GM12878 (cell line): Measurements from ENCODE around the gene DKK3. TPM values are rescaled to one million over a fixed set of nuclear protein-coding genes. Genes with fewer than 3 reads are reported as not detected.

Source experiments
- ATAC-seq: fragments of 200-7000 bp; cut with Tn5 transposase; 3 replicates; pipeline ENCODE4 v1.9.1; 2020; ENCODE audit warnings: mild to moderate bottlenecking, moderate library complexity
- BruUV-seq: library from RNA; stranded (reverse); fragments of 400-500 nt; replicated peaks from 2 replicates; lab custom pipeline; 2021; lab: Mats Ljungman, UMichigan
- CTCF ChIA-PET: fragments of 300-600 bp; sonication (Branson Sonifier 250); formaldehyde crosslinking; extraction: SDS; loops from one replicate; lab custom pipeline; 2021; ENCODE audit warnings: inconsistent platforms; lab: Yijun Ruan, JAX
- POLR2A ChIA-PET: fragments of 350-600 bp; formaldehyde crosslinking; extraction: SDS; loops from one replicate; lab custom pipeline; 2021; ENCODE audit warnings: inconsistent platforms; lab: Charles Lee
- RAD21 ChIA-PET: fragments of 300-600 bp; sonication (Branson Sonifier 250); formaldehyde crosslinking; loops from one replicate; lab custom pipeline; 2023; ENCODE audit warnings: antibody characterized with exemption; ENCODE audit not compliant: unreplicated experiment; lab: Charles Lee
- SMC1A ChIA-PET: fragments of 300-600 bp; sonication (Branson Sonifier 250); formaldehyde crosslinking; loops from one replicate; lab custom pipeline; 2023; ENCODE audit not compliant: unreplicated experiment, uncharacterized antibody; lab: Charles Lee
- DNase-seq: peaks from one replicate; pipeline ENCODE4 v3.0.0-alpha.2; 2011; ENCODE audit warnings: low read depth, low spot score
- FAIRE-seq: peaks from 3 replicates; lab custom pipeline; 2011; peaks lifted over from hg19 to GRCh38; lab: Jason Lieb, UNC
- H2AFZ ChIP-seq: 2 replicates; pipeline ENCODE4 v1.6.0; 2011; ENCODE audit warnings: low read depth, low read length, control low read depth; ENCODE audit not compliant: control insufficient read depth
- H3K27ac ChIP-seq: 2 replicates; pipeline ENCODE4 v1.5.1; 2011; ENCODE audit warnings: control low read depth; ENCODE audit not compliant: control insufficient read depth, insufficient read depth
- H3K27me3 ChIP-seq, 2 experiments: replicated peaks in 1 of 2; 2 replicates each; pipeline versions ENCODE4 v1.6.0 to v1.6.1; 2011; ENCODE audit warnings: low read length in 1 of 2; ENCODE audit not compliant: control insufficient read depth in 2 of 2, insufficient read depth in 2 of 2
- H3K36me3 ChIP-seq, 2 experiments: 2 replicates each; pipeline ENCODE4 v1.5.1; 2011; ENCODE audit warnings: low read length in 1 of 2; ENCODE audit not compliant: control insufficient read depth in 2 of 2, insufficient read depth in 2 of 2
- H3K4me1 ChIP-seq: 2 replicates; pipeline ENCODE4 v1.6.1; 2011; ENCODE audit warnings: mild to moderate bottlenecking, low read length, moderate library complexity, mixed read lengths; ENCODE audit not compliant: control insufficient read depth, insufficient read depth
- H3K4me2 ChIP-seq: 2 replicates; pipeline ENCODE4 v1.6.0; 2011; ENCODE audit warnings: control low read depth; ENCODE audit not compliant: control insufficient read depth, insufficient read depth
- H3K4me3 ChIP-seq: fragments of 200-600 bp; sonication (generic); 2 replicates; pipeline ENCODE4 v1.5.1; 2016
- H3K79me2 ChIP-seq: 2 replicates; pipeline ENCODE4 v1.6.0; 2011; ENCODE audit warnings: low read length; ENCODE audit not compliant: control insufficient read depth, insufficient read depth
- H3K9ac ChIP-seq: 2 replicates; pipeline ENCODE4 v1.8.0; 2011; ENCODE audit warnings: low read length, control low read depth, mixed read lengths; ENCODE audit not compliant: control insufficient read depth, insufficient read depth
- H3K9me3 ChIP-seq: replicated peaks from 3 replicates; pipeline ENCODE4 v1.5.1; 2011; ENCODE audit warnings: mild to moderate bottlenecking, low read length; ENCODE audit not compliant: control insufficient read depth, insufficient read depth
- H4K20me1 ChIP-seq: 2 replicates; pipeline ENCODE4 v1.6.0; 2011; ENCODE audit not compliant: control insufficient read depth, insufficient read depth
- CBX3 ChIP-seq: fragments of 200-600 bp; sonication (generic); IDR thresholded peaks from 2 replicates; pipeline ENCODE4 v1.6.1; 2016; ENCODE audit warnings: low read depth, borderline replicate concordance
- GATAD2B ChIP-seq: fragments of 450-650 bp; conservative IDR thresholded peaks from 2 replicates; pipeline ENCODE4 v1.6.1; 2017; ENCODE audit warnings: low read depth, mild to moderate bottlenecking, moderate library complexity
- IKZF1 ChIP-seq: fragments of 450-650 bp; conservative IDR thresholded peaks from 2 replicates; pipeline ENCODE4 v1.6.1; 2017; ENCODE audit warnings: antibody characterized with exemption, mild to moderate bottlenecking
- IKZF2 ChIP-seq, 2 experiments: fragments of 450-650 bp; IDR thresholded peaks; 2 replicates each; pipeline ENCODE4 v1.6.1; 2017; ENCODE audit warnings: mild to moderate bottlenecking in 2 of 2, moderate library complexity in 2 of 2
- PML ChIP-seq: IDR thresholded peaks from 2 replicates; pipeline ENCODE4 v1.6.1; 2012; ENCODE audit warnings: low read length, inconsistent platforms
- SPI1 ChIP-seq: IDR thresholded peaks from 2 replicates; pipeline ENCODE4 v1.6.1; 2011; ENCODE audit warnings: low read depth, mild to moderate bottlenecking, low read length, moderate library complexity, borderline replicate concordance; ENCODE audit not compliant: insufficient read depth
- SUPT20H ChIP-seq: IDR thresholded peaks from 2 replicates; pipeline ENCODE4 v1.6.1; 2011; ENCODE audit warnings: low read depth, mild to moderate bottlenecking, low read length, moderate library complexity, borderline replicate concordance; ENCODE audit not compliant: control insufficient read depth
- WGBS: methylation state at CpG from one replicate; pipeline ENCODE4 v1.1.6; 2016; ENCODE audit warnings: low lambda C conversion rate; ENCODE audit not compliant: insufficient replicate concordance, insufficient coverage; ENCODE audit errors: missing lambda C conversion rate; 5-methylcytosine and 5-hydroxymethylcytosine counted together
- in situ Hi-C: fragments of 300-500 bp; cut with MboI; formaldehyde crosslinking; loops from 9 replicates; pipeline ENCODE4 v1.14.3; 2018; ENCODE audit warnings: mixed read lengths
- intact Hi-C: fragments of 100-400 bp; cut with micrococcal nuclease; formaldehyde crosslinking; loops from one replicate; pipeline ENCODE4 v1.14.2; 2022; ENCODE audit not compliant: unreplicated experiment
- polyA plus RNA-seq, 11 experiments: library from polyadenylated mRNA; depleted of rRNA in 4 of 11; unstranded in 6 of 11; stranded (reverse) in 5 of 11; fragments of >200 nt; fragmentation: Nextera tagmentation in 4 of 11; fragmentation: Illumina TruSeq in 1 of 11; extraction: Ambion mirVana in 4 of 11; extraction: Trizol in 1 of 11; gene quantifications; 1 replicate in 1 of 11; 2 replicates in 10 of 11; pipeline versions ENCODE4 v1.2.1 to v1.2.3, GENCODE V29; 2011 to 2016; ENCODE audit warnings: inconsistent platforms in 2 of 11, missing spikeins in 2 of 11, low read depth in 1 of 11
- total RNA-seq, 4 experiments: library from RNA; depleted of rRNA in 3 of 4; stranded (reverse); fragments of >200 nt in 3 of 4; fragmentation: Illumina TruSeq in 1 of 4; extraction: Trizol in 1 of 4; gene quantifications; 2 replicates each; pipeline versions ENCODE4 v1.2.1 to v1.2.3, GENCODE V29; 2013 to 2021

The DKK3 gene
- total and polyA plus RNA-seq, 10 of the 15 experiments (the other 5 are each of a cell fraction or from before 2014, with no cell fraction given) = 0.07 to 0.16 (median 0.15) TPM; not detected in 7

- Histone ChIP-seq H3K27ac (no peak overlapping the region), H3K4me1 (no peaks in the 10 kb centered on the region), H3K9ac (no peak overlapping the region), H4K20me1 (no peaks in the 10 kb centered on the region), H3K27me3 (no peaks in the 10 kb centered on the region; a peak in 2 of 4 replicates), H3K36me3 (no peaks in the 10 kb centered on the region), H3K4me3 (no peak overlapping the region), H2AFZ (no peak overlapping the region), H3K79me2 (no peaks in the 10 kb centered on the region), H3K9me3 (no peaks in the 10 kb centered on the region), H3K4me2 (no peak overlapping the region)
- intact Hi-C loops (no loop called here), in situ Hi-C loops (no loop called here)
- CTCF ChIA-PET = interaction anchor here (1.0 kb wide), 1 partner anchor 311 kb away, joined by 3 read pairs; no protein-coding TSS in a partner anchor
- BruUV-seq = no TSS peak
- FAIRE-seq = no peak
- RAD21 ChIA-PET = no interaction called here
- SMC1A ChIA-PET = interaction anchor here (1.2 kb wide), 1 partner anchor 98 kb away, joined by 3 read pairs; no protein-coding TSS in a partner anchor
- no peak for ATAC-seq
- TF ChIP-seq SPI1 = no peak
- POLR2A ChIA-PET = no interaction called here
- 22% methylated on average over 2 of the region's 2 CpGs for WGBS
- no peak for DNase-seq
Observed at GRCh38 chr11:11970556-11970955, 37.9 kb downstream of the DKK3 start.

- intact Hi-C loops = no loop called here
Observed at GRCh38 chr11:11969380-11970215, 38.8 kb downstream of the DKK3 start.

More at GRCh38 chr11:11969380-11970215, 38.8 kb downstream of the DKK3 start:
- Histone ChIP-seq H4K20me1 (no peaks in the 10 kb centered on the region), H3K36me3 (no peaks in the 10 kb centered on the region), H3K4me2 (no peak overlapping the region), H3K4me3 (no peak overlapping the region), H3K27me3 (no peaks in the 10 kb centered on the region; a peak in 2 of 4 replicates), H3K9ac (no peak overlapping the region), H2AFZ (no peak overlapping the region), H3K27ac (no peak overlapping the region), H3K4me1 (no peaks in the 10 kb centered on the region), H3K79me2 (no peaks in the 10 kb centered on the region), H3K9me3 (no peaks in the 10 kb centered on the region)
- ChIA-PET CTCF (no interaction called here), RAD21 (no interaction called here), SMC1A (no interaction called here), POLR2A (no interaction called here)
- FAIRE-seq (no peak), ATAC-seq (no peak), DNase-seq (no peak)
- BruUV-seq = no TSS peak
- in situ Hi-C loops = no loop called here
- 50% methylated on average over 19 of the region's 19 CpGs for WGBS
- no peak for TF ChIP-seq SUPT20H
- TF ChIP-seq IKZF2 (IDR thresholded peaks at IDR 0.05) = no peak
- TF ChIP-seq PML = no peak
- TF ChIP-seq CBX3 = no peak
- TF ChIP-seq IKZF1 = no peak
- TF ChIP-seq GATAD2B = no peak
